GM18508 (cell line): Measurements from ENCODE around the gene DNAH8.

Source experiments
- ATAC-seq: cut with Tn5 transposase; IDR thresholded peaks from one replicate; pipeline ENCODE4 v1.9.1; 2021; ENCODE audit warnings: moderate number of reproducible peaks; ENCODE audit not compliant: insufficient read depth, unreplicated experiment

DNAH8 gene

DNA sequence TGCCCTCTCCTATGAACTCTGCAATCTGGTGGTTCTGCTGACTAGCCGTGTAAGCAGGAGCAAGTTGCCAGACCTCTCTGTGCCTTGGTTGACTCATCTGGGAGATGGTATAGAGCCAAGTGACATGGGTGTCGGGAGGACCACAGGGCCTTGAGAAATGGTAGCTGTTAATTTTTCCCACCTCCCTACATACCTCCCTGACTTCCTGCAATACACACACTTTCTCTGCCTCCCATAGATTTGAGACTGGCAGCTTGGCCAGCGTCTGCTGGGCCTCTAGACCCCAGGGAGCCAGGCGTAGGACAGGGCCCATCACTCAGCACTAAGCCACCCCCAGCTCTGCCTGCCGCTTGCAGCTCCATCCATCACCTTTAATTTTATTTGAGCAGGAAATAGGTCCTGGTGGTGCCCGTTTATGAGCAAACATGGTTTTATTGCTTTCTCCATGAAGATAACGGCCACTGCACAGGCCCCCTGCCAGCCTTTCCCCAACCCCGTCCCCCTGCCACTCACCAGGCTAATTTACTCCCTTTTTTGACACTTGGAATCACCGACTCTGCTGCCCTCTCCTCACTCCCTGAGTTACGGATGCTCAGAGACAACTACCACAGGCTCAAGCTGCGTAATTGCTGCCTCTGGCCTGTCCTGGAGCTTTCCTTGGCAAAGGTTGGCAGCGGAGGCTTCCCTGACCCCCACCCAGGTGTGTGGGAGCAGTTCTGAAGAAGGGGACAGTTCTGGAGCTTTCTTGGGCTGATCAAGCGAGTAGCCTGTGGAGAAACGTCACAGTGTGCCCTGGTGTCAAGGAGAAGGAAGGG is 344.6 kb downstream of the DNAH8 start:
- no peak for ATAC-seq

DNA sequence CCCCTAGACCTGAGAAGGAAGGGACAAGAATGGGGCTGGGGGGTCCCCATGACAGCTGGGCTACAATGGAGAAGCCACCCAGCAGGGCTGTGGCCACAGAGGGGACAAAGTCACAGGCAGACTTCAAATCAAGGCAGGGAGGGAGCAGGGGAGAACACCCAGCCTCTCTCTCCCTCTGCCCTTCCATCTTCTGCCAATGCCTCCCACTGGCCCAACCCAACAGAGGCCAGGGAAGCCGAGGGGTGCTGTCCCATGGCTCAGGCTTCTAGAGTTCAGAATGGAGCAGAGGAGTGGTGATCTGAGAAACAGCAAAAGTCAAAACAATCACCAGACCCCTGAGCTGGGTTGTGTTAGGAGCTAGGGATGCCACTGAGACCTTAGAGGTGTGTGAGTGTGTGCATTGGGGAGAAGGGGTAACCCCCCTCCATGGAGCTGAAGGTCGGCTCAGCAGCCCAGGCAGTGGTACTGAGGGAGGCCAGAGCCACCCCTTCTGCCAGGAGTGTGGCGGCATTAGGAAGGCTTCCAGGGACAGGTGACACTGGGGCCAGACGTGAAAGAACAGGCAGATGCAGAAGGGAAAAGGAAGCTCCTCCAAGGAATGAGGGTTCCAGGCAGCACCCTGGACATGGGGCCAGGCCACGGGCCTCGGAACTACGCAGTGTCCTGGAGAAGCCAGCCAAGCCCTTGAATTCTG is 345.5 kb downstream of the DNAH8 start:
- ATAC-seq = no peak

GRCh38 chr6:39061182-39061581 is 346.1 kb downstream of the DNAH8 start:
- no peak for ATAC-seq

- no peak for ATAC-seq
These were observed 346.5 kb downstream of the DNAH8 start for GRCh38 chr6:39061588-39061987.

GRCh38 chr6:39062014-39062740 is 347.1 kb downstream of the DNAH8 start:
- no peak for ATAC-seq

DNA sequence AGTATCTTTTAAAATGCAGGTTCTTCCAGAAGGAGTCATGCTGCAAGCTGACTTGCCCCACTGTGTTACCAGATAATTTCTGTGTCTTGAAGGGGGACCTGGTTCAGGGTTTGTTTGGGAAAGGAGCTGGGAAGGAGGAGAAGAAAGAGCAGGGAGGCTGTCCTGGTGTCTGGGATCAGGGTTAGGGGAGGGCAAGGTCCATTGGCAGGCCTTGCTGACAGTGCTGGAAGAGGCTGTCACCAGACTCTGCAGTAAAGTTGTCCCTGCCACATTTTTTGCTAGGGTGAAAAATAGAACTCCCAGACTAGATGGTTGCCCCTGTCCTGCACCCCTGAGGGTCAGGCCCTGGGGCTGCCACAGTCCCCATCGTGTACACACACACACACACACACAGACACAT is 348.4 kb downstream of the DNAH8 start:
- no peak for ATAC-seq

- ATAC-seq = no peak
These were observed 350.4 kb downstream of the DNAH8 start for GRCh38 chr6:39065561-39065960.

DNA sequence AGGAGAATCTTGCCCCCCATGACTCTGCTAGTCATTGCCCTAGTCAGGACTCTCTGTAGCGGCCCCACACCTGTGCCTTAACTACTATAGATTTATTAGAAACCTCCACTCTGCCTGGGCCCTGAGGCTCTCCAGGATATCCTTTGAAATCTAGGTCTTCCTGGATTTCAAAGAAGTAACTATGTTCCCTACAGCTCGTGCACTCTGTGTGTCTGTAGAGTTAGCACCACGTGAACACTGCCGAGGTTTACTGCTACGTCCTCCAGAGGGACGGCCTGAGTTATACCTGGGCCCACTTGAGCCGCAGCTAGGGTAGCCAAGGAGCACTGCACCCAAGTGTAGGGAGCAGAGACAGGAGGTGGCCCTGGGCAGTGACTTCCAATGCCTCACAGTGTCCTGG is 353.3 kb downstream of the DNAH8 start:
- ATAC-seq = no peak

GRCh38 chr6:39072830-39073229 is 357.7 kb downstream of the DNAH8 start:
- no peak for ATAC-seq

- ATAC-seq = no peak
These were observed 358.6 kb downstream of the DNAH8 start for GRCh38 chr6:39073471-39074355.

- no peak for ATAC-seq
These were observed 359.4 kb downstream of the DNAH8 start for GRCh38 chr6:39074486-39074885.

DNA sequence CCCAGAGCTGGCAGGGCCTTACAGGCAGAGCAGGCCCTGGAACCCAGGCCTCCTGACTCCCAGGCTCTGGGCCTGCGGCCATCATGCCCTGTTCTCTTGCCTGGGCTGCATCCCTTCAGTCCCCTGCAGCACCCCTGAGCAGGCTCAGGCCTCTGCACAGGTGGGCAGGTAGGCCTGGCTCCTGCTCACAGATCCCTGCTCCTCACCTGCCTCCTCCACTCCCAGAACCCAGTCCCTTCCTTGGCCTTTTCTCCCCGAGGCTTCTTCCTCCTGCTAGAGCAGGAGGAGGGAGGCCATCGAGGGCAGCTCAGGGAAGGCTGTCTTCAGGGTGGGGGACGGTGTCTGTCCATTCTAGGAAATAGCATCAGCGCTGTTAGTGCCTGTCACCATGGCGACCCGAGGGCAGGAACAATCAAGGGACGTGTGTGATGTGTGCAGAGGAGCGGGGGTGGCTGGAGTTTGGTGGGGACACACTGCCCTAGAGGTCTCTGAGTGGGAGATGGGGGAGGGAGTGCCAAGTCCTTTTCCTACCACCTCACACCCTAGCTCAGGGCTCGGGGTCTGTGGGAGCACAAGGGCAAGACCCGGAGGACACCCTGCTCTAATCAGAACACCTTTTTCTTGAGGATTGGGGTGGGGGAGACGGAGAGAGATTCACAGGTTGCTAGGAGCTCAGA is 360.0 kb downstream of the DNAH8 start:
- no peak for ATAC-seq

DNA sequence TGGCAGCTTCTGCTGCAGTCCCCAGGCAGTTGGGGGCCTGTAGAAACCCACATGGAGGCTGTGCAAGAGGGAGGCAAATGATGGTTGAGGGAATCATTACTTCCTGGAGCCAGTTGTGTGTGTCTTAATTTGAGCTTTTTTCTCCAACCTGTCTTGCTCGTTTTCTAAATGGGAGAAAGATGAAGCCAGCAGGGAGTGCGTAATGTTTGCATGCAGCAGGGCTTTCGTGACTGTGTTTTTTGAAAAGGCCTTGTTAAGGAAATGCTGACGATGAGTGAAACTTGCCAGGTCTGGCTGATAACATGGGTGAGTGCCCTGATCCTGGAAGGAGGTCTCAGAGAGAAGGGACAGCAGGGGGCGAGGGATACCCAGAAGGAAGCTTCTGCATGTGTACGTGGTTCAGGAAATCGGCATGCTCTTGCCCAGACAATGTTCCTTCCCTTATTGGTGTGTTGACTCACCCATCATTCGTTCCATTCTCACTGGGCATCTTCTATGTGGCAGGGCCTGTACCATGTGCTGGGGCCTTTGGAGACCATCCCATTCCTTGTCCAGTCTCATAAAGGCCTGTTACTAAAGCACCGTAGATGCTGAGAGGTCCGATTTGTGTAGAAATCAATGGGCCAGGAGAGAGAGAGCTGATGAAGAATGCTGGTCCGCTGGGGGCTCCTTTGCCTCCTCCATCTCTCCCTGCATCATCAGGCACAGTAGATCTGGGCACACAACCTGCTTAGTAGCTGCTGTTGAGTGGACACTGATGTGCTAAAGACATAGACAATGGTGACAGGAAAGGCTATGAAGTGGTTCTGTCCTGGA is 360.9 kb downstream of the DNAH8 start:
- ATAC-seq = no peak

DNA sequence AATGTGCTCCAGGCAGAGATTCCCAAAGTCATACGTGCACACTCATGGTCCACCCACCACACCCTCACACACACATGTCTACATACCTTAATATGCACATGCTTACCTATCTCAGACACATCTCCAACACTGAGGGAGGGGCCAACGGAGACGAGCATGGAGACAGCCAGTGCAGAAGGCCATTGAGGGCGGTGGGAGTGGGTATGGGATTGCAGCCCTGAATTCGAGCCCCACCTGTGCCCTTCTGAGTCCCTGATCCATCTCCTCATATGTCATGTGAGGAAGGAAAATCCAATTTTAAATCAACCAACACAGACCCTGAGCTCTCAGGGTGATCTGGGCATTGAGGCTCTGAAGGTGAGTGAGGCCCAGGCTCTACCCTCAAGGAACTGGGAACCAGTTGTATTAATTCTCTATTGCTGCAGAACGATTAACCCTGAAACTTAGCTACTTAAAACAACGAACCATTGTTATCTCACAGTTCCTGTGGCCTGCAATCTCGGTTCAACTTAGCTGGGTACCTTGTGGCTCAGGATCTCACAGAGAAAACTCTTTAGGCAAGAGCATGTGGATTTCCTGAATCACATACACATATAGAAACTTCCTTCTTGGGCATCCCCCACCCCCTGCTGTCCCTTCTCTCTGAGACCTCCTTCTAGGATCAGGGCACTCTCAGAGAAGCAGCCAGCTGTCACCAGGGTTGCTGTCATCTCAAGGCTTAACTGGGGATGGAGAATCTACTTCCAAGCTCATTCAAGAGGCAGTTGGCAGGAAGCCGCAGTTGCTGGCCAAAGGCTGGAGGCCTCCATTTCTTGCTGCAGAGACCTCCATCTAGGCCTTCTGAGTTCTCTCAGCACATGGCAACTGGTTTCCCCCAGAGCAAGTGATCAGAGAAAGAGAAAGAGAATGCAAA is 361.8 kb downstream of the DNAH8 start:
- ATAC-seq = no peak

DNA sequence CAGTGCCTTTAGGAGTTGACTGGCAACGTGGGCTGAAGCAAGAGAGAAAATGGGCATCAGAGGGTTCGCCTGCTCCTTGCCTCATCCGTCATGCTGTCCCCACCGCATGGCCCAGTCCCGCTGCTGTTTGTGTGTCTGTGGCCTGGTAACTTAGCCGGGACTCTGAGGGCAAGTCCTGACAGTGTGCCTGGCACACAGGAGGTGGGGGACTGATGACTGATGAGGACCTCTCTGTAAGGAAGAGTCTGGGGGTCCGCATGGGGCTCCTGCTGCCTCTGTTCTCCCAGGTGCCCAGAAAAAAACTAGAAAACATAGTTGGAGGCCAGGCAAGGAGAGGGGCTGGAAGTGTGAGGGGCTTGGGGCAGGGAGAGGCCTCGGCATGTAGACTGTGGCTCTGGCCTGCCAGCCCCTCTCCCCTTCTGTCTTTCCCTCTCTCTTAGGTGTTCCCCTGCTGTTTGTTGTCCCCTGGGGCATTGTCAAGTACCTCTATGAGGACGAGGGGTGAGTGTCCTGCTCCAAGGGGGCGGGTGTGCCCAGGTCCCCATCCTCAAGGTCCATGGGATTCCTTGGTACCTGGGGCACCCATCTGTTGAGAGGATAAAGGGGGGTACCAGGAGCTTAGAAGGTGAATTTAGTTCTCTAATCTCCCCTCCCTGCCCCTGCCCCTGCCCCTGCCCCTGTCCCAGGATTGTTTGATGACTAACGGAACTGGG is 362.9 kb downstream of the DNAH8 start:
- ATAC-seq = no peak

DNA sequence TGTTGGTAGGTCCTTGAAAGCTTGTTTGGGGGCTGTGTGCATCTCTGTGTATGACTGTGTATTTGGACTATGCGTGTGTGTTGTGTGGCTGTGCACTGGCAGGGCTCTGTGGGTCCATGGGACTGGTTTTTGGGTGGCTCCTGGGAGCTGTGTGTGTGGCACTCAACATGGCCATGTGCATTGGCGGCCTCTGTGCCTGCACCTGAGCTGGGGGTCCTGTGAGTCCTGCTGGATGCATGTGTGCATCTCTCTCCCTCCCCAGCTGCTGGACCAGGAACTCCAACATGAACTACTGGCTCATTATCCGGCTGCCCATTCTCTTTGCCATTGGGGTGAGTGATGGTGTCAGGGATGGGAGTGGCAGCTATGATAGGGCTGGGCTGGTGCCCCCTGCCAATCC is 363.6 kb downstream of the DNAH8 start:
- no peak for ATAC-seq
